Rectal smooth muscle tissue (tissue), 1 donor: ENCODE results near the gene NPFFR1.

ENCODE experiments used
- H3K27ac ChIP-seq: one replicate; pipeline ENCODE4 v1.7.0; 2013; ENCODE audit warnings: low read depth, low read length, inconsistent platforms
- H3K27me3 ChIP-seq: one replicate; pipeline ENCODE4 v1.7.0; 2013; ENCODE audit warnings: low read length; ENCODE audit not compliant: control insufficient read depth, insufficient read depth
- H3K36me3 ChIP-seq: one replicate; pipeline ENCODE4 v1.7.0; 2013; ENCODE audit warnings: low read length; ENCODE audit not compliant: control insufficient read depth, insufficient read depth
- H3K4me1 ChIP-seq: one replicate; pipeline ENCODE4 v1.7.0; 2013; ENCODE audit warnings: low read length; ENCODE audit not compliant: control insufficient read depth, insufficient read depth
- H3K4me3 ChIP-seq: one replicate; pipeline ENCODE4 v1.7.0; 2013; ENCODE audit warnings: low read length
- H3K9ac ChIP-seq: one replicate; pipeline ENCODE4 v1.7.0; 2013; ENCODE audit warnings: low read length

Gene NPFFR1

DNA sequence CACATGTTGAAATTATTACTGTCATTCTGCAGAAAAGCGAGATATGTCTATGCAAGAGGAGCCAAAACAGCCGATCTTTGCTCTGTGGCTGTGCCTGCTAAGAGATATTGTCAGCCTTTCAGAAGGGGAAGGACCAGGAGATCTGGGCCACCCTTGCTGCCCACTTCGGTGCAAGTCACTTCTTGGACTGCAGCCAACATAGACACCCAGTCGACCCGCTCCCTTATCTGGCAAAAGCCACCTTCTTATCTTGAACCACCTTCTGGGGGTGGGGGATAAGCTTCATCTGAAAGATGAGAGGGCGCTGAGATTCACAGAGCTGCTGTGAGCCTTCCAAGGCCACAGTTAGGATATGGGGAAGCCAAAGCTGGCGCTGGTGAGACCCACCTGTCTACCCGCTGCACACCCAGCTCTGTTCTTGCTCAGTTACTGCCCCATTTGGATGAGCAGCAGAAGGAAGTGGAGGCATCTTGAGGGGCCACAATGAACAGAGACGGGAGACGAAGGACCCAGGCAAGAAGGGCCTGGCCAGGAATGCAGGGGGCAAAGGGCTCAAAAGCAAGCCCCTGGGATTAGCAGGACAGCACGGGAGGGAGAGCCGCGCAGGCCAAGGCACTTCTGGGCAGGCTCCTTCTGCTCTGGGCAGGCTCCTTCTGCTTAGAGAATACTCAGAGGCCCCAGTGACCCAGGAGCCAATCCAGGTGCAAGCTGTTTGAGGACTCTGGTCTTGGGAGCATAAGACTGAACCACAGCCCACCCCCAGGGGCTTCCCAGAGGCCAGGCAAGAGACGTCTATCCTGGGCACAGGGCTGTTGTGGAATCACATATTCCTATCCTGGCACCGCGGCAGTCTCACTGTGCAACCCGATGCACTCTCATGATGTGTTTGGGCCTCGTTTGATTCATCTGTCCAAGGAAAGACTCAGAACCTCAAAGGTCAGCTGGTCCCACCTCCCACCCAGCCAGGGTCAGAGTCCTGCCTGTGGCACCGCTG lies 38.4 kb upstream of the NPFFR1 start:
- Histone ChIP-seq H3K27ac (no peak overlapping the region), H3K9ac (no peak overlapping the region), H3K4me3 (no peak overlapping the region), H3K4me1 (no peaks in the 10 kb centered on the region), H3K36me3 (no peaks in the 10 kb centered on the region), H3K27me3 (no peaks in the 10 kb centered on the region)

DNA sequence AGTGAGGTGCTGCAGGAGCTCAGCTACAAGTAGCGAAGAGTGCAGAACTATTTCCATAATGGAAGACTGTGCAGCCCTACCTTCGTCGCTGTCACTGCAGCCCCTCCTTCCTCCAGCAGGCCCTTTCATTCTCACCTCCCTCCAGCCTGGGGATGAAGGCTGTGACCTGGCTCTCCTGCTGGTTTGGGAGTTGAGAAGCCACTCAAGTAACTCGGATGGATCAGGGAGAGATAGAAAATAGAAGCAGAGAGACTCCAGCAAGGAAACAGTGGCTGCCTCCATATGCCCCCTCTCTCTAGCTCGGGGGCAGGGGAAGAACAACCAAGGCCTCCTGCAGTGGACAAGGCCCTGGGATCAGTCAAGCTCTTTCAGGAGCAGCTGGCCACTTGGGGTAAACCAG lies 37.4 kb upstream of the NPFFR1 start:
- Histone ChIP-seq H3K27me3 (no peaks in the 10 kb centered on the region), H3K9ac (no peak overlapping the region), H3K27ac (no peak overlapping the region), H3K4me3 (no peak overlapping the region), H3K36me3 (no peaks in the 10 kb centered on the region), H3K4me1 (no peaks in the 10 kb centered on the region)

DNA sequence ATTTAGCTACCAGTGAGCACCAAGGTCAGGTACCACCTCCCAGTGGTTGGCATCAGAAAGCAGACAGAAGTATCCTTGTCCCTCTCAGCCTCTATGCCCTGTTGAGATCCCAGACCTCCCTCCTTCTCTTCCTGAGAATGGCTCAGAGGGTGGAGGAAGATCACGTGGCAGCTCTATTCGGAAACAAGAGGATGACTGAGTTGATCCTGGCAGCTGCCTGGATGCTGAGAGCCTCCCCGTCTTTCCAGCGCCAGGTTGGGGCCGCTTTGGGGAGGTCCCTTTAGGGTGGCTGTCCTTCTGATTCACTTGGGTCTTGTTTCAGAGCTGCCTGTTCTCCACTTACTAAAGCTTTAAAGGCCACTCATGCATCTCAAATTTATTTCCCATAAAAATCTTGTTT lies 36.9 kb upstream of the NPFFR1 start:
- Histone ChIP-seq H3K4me3 (no peak overlapping the region), H3K36me3 (no peaks in the 10 kb centered on the region), H3K9ac (no peak overlapping the region), H3K4me1 (no peaks in the 10 kb centered on the region), H3K27ac (no peak overlapping the region), H3K27me3 (no peaks in the 10 kb centered on the region)

DNA sequence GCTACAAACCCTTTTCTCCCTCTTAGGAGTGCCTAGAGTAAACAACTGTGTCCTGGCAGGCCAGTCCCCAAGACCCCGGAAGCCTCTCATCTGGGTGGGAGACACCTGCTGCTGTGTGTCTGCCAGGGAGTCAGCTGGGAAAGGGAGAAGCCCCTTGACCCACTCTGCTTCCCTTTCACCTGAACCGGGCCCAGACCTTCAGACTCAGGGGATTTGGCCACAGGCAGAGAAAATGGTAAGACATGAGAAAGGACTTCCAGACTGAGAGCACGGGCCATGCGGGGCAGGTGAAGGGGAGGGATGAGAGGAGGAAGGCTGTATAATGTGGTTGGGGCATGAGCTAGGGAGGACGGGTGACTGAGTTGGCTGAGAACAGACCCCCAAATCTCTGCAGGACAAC lies 36.0 kb upstream of the NPFFR1 start:
- H3K9ac ChIP-seq, result no peak overlapping the region
- no peaks in the 10 kb centered on the region for H3K4me1 ChIP-seq
- H3K4me3 ChIP-seq, result no peak overlapping the region
- no peak overlapping the region for H3K27ac ChIP-seq
- no peaks in the 10 kb centered on the region for H3K27me3 ChIP-seq
- no peaks in the 10 kb centered on the region for H3K36me3 ChIP-seq

DNA sequence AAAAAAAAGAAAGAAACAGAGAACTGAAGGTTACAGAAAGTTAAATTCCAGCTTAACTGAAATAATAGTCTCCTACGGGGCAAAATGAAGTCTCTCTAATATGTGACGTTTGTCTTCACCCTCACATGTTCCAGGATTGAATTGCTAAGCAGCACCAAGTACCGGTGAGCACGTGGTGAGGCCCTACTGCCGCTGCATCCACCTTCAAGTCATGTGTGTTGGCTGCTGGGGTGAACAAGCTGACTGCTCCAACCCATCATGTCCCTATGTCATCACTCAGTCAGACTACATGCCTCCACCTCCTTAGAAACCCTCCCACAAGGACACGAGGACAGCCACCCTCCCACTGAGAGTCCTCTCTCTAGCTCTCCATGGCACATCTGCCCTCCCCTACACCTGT lies 35.4 kb upstream of the NPFFR1 start:
- Histone ChIP-seq H3K27me3 (no peaks in the 10 kb centered on the region), H3K9ac (no peak overlapping the region), H3K4me3 (no peak overlapping the region), H3K36me3 (no peaks in the 10 kb centered on the region), H3K27ac (no peak overlapping the region), H3K4me1 (no peaks in the 10 kb centered on the region)

DNA sequence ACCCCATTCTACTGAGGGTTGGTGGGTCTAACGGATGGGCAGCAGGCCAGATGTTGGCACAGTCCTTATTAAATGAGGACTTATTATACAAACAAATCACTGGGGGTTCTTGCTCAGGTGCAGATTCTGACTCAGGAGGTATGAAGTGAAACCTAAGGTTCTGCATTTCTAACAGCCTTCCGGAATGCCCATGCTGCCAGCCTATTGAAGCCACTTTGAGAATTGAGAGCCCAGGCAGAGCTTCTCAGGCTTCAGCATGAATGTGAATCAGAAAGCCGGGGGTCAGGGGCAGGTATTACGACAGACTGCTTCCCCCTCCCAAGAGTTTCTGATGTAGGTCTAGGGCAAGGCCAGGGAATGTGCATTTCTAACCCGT lies 34.1 kb upstream of the NPFFR1 start:
- H3K27me3 ChIP-seq, result no peaks in the 10 kb centered on the region
- no peaks in the 10 kb centered on the region for H3K36me3 ChIP-seq
- H3K4me1 ChIP-seq, result no peaks in the 10 kb centered on the region
- H3K27ac ChIP-seq, result no peak overlapping the region
- H3K9ac ChIP-seq, result no peak overlapping the region
- no peak overlapping the region for H3K4me3 ChIP-seq

DNA sequence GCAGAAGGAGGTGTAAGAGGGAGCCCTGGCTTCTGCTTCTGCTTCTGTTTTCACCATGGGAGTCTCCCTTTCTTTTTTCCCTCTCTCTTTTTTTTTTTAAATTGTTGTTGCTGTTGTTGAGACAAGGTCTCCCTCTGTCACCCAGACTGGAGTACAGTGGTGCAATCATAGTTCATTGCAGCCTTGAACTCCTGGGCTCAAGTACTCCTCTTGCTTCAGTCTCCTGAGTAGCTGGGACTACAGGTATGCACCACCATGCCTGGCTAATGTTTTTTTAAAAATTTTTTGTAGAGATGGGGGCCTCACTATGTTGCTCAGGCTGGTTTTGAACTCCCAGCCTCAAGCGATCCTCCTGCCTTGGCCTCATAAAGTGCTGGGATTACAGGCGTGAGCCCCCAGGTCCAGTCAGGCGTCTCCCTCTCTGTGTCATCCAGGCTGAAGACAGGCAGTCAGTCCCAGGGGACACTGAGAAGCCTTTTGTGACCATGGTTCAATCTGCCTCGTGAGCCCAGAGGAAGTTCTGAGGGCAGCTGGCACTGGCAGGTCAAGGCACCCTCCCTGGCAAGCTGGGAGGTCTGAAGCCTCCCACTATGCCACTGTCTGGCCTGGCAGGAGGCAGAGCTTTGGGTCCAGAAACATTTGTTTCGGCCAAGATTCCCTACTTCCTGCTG lies 33.6 kb upstream of the NPFFR1 start:
- no peaks in the 10 kb centered on the region for H3K27me3 ChIP-seq
- no peak overlapping the region for H3K4me3 ChIP-seq
- H3K4me1 ChIP-seq, result no peaks in the 10 kb centered on the region
- no peak overlapping the region for H3K9ac ChIP-seq
- no peaks in the 10 kb centered on the region for H3K36me3 ChIP-seq
- H3K27ac ChIP-seq, result no peak overlapping the region

DNA sequence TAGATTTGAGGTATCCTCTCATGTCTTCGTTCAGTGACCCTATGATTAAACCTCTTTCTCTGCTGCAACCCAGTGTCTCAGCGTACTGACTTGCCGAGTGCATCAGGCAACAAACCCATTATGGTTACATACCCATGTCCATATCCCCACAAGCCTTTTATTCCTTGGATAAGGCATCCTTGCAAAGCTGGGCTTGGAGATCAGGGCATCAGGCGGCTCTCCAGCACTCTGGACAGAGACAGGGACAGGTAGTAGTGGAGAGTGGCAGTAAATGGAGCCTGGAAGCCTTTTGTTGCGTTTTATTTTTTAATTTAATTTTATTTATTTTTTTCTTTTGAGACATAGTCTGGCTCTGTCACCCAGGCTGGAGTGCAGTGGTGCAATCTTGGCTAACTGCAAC lies 32.0 kb upstream of the NPFFR1 start:
- no peak overlapping the region for H3K9ac ChIP-seq
- H3K4me1 ChIP-seq, result no peaks in the 10 kb centered on the region
- H3K27ac ChIP-seq, result no peak overlapping the region
- H3K36me3 ChIP-seq, result no peaks in the 10 kb centered on the region
- H3K27me3 ChIP-seq, result no peaks in the 10 kb centered on the region
- no peak overlapping the region for H3K4me3 ChIP-seq

DNA sequence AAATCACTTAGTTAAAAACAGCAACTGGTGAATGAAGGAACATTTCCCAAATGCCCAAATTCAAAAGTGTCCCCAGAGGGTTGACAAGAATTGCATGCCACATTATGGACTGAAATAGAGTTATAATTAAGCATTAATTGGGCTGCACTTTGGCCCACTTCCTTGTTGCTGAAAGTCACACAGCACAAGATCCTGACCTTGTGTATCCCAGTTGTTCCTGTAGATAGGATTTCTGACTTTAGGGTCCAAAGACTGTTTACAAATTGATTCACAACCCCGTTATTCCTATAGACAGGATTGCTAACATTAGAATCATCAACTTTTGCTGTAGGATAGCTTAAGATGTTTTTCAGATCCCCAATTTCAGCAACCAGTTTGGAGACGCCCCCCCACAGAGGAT lies 31.5 kb upstream of the NPFFR1 start:
- Histone ChIP-seq H3K27me3 (no peaks in the 10 kb centered on the region), H3K4me1 (no peaks in the 10 kb centered on the region), H3K4me3 (no peak overlapping the region), H3K9ac (no peak overlapping the region), H3K36me3 (no peaks in the 10 kb centered on the region), H3K27ac (no peak overlapping the region)

DNA sequence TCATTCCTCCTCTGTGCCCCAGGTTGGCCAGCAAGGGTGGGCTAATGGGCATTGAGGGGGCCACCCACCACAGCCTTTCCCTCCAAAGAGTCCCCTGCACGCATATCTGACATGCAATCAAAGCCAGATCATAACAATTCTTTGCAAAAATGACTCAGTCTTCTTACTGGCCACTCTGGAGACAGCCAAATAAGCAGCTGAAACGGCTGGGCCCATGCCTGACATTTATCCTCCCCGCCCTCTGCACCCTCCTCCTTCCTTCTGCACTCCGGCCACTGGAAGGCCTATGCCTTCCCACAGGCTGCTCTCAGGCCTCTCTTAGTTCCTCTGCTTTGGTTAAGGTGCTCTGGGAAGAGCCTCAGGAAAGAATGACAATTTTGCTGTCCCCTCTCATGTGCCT lies 29.2 kb upstream of the NPFFR1 start:
- H3K9ac ChIP-seq, result no peak overlapping the region

DNA sequence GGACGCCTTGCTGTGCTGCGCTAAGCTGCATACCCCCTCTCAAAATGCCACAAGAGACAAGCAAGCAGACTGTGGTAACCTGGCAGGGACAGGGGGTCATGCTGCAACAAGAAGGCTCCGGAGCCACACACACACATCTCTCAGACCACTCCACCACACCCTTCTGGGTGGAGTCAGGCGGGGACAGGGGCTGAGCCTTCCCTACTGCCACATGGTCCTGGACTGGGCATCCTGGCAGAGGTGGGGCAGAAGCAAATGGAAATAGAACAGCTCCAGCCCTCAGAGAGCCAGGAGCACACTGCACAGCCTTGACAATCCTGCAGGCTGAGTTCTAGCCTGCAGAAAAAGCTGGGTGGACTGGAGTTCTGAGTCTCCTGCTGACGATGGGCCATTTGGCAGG lies 28.4 kb upstream of the NPFFR1 start:
- H3K27ac ChIP-seq, result no peak overlapping the region
- H3K4me1 ChIP-seq, result no peaks in the 10 kb centered on the region
- H3K36me3 ChIP-seq, result no peaks in the 10 kb centered on the region
- H3K9ac ChIP-seq, result no peak overlapping the region
- no peak overlapping the region for H3K4me3 ChIP-seq
- H3K27me3 ChIP-seq, result no peaks in the 10 kb centered on the region

More for the DNA sequence above, 29.2 kb upstream of the NPFFR1 start:
- no peaks in the 10 kb centered on the region for H3K4me1 ChIP-seq
- no peaks in the 10 kb centered on the region for H3K27me3 ChIP-seq
- no peaks in the 10 kb centered on the region for H3K36me3 ChIP-seq
- no peak overlapping the region for H3K27ac ChIP-seq
- no peak overlapping the region for H3K4me3 ChIP-seq

DNA sequence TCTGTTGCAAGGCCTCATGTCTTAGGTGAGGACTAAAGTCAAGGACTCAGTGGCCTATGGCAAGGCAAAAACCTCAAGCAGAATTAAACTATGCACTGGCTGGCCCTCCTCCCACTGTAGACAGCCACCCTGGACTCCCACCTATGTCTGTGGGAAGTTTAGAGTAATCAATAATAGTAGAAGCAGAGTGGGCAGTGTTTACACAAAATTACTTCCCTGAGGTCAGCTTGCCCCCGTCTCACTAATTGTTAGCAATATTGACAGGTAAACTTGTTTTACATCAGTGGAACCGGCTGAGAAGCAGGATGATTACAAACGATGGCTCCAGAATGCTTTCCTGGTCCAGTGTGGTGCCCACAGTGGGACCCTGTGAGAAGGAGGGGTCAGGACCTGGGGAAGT lies 27.9 kb upstream of the NPFFR1 start:
- no peaks in the 10 kb centered on the region for H3K27me3 ChIP-seq
- no peak overlapping the region for H3K4me3 ChIP-seq
- H3K4me1 ChIP-seq, result no peaks in the 10 kb centered on the region
- no peak overlapping the region for H3K27ac ChIP-seq
- H3K9ac ChIP-seq, result no peak overlapping the region
- H3K36me3 ChIP-seq, result no peaks in the 10 kb centered on the region

DNA sequence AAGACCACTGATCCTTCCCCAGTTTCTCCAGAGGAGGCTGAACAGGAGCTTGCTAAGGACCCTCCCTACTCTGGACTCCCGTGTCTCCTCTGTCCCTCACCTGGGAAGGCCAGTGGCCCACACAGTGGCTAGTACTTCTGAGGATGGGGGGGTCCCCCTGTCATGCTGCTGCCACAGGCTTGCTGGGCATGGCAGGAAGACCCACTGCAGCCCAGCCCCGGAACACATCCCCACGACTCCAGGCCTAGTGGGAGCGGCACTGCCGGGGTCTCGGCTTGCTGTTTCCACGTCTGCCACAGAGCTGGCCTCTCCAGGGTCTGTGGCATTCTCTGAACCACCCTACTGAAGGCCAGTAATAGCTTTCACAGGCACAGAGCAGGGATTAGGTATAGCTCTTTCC lies 25.9 kb upstream of the NPFFR1 start:
- H3K4me3 ChIP-seq, result no peak overlapping the region
- no peak overlapping the region for H3K27ac ChIP-seq
- no peak overlapping the region for H3K9ac ChIP-seq
- H3K36me3 ChIP-seq, result no peaks in the 10 kb centered on the region
- no peaks in the 10 kb centered on the region for H3K4me1 ChIP-seq
- H3K27me3 ChIP-seq, result no peaks in the 10 kb centered on the region
